Measurements from ENCODE around the gene TTLL4.

TTLL4 gene

DNA sequence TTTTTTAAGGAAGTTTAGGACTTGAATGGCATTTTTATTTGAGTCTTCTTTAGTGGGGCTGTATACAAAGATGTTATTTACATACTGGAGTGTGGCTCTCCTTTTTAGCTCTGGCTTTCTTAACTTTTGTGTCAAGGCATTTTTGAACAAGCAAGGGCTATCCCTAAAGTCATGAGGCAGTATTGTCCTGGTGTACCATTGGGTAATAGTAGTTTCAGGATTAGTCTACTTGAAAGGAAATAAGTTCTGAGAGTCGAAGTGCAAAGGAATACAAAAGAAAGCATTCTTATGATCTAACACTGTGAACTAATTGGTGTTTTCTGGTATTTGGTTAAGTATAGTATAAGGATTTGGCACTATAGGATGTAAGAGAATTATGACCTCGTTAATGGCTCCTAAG, 69.4 kb downstream of the TTLL4 start:
- DNase-seq (ENCODE audit: low read depth, low spot score): no peak
- no peak overlapping the region for H3K27ac ChIP-seq

DNA sequence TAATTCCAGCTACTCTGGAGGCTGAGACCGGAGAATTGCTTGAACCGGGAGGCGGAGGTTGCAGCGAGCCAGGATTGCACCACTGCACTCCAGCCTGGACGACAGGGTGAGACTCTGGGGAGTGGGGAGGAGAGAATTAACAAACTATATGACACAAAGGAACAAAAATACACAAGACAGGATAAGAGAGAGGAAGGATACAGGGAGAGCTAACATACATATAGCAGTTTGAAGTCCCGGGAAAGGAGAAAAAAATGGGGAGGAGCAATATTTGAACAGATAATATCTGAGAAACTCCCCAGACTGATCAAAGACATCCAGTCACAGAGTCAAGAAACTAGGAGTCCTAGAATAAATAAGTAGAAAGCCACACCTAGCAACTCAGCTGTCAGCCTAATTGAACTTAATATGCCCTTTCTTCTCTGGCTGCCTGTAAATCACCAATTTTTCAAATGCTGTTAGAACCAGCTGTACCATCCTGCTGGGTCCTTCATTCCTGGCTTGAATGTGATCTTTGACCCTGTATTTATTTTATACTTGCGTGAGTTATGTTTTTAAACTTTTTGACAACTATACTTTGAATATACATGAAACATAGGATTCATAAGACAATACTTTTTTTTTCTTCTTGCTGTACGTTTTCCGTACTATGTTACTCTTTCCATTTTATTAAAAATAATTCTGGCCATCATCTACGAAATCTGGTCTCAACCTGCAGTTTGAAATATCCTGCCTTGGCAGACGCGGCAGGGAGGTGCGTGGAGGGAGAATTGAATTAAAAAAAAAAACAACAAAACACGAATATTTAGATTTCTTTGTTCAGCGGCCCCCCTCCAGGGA, 70.4 kb downstream of the TTLL4 start:
- H3K27ac ChIP-seq: no peak overlapping the region

DNA sequence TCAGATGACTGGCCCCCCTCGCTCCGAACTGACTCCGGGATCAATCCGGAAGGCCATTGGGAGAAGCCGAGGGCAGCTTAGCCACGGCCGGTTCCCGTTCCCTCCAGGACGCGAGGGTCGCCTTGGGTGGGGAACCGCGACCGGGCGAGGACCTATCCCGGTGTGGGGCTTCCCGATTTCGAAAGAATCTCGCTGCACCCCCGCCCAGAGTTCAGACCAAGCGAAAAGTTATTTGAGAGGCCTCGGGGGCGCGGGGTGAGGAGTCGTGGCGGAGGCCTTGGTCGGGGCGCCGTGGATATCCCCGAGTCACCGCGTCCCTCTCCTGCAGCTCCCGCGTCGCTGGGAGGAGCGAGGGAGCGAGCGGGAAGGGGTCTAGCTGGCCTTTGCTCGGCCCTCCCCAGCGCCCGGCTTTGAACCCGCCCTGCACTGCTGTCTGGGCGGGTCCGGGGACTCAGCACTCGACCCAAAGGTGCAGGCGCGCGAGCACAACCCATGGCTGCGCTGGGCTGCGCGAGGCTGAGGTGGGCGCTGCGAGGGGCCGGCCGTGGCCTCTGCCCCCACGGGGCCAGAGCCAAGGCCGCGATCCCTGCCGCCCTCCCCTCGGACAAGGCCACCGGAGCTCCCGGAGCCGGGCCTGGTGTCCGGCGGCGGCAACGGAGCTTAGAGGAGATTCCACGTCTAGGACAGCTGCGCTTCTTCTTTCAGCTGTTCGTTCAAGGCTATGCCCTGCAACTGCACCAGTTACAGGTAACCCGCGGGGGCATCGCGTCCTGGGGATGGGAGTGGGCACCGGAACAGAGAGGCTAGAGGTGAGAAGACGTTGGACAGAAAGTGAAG, 71.3 kb downstream of the TTLL4 start, which contains the start of gene CYP27A1:
Gene CYP27A1 (plus strand): TSS at position 457 of the 837 bp plus-strand sequence. CDS start 36 bp downstream, at position 493.
- no peak for DNase-seq (ENCODE audit: low read depth, low spot score)
- no peak within 1 kb of the TSS for H3K27ac ChIP-seq

More for the DNA sequence above, 70.4 kb downstream of the TTLL4 start:
- peak; percentile 10 for DNase-seq (ENCODE audit: low read depth, low spot score)

DNA sequence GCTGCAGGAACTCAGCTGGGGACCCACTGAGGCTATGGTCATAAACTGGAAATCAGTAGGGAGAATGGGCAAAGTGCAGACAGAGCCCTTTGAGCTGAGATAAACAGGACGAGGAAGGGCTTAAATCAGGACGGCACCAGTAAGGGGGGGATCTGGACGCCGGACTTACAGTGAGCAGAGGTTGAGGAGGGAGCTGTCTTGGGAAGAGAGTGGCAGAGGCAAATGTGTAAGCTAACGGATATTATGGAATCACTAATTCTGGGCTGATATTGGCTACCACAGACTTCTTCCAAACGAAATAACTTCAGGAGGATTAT, 71.9 kb downstream of the TTLL4 start:
- no peak overlapping the region for H3K27ac ChIP-seq
- DNase-seq (ENCODE audit: low read depth, low spot score): no peak

GRCh38 chr2:218783688-218784087, 73.1 kb downstream of the TTLL4 start:
- H3K27ac ChIP-seq: no peak overlapping the region
- no peak for DNase-seq (ENCODE audit: low read depth, low spot score)

DNA sequence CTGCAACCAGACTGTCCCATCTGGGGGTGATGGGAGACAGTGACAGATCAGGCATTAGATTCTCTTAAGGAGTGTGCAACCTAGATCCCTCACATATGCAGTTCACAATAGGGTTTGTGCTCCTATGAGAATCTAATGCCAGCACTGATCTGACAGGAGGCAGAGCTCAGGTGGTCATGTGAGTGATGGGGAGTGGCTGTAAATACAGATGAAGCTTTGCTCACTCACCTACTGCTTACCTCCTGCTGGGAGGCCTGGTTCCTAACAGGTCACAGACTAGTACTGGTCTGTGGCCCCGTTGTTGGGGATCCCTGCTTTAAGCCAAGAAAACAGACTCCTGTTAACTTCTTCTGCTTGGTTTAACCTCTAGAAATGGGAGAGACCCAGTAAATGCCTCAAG, 74.5 kb downstream of the TTLL4 start:
- no peak overlapping the region for H3K27ac ChIP-seq
- no peak for DNase-seq (ENCODE audit: low read depth, low spot score)

DNA sequence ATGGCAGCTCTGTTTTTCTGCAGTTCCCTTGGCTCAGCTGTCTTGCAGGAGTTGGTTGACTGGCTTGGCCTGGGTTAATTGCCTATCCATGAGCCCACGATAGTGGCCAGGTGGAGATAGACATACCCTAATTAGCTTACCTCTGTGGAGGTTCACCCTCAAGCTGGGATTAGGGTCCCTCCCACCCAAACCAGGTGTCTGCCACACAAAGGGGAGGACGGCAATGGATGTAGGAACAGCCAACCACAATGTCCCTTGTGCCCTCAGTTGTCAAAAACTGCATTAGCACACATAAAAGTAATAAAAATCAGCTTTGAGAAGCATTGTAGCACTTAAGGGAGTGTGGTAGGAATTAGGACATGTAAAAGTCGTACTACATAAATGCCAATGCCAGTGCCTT, 75.5 kb downstream of the TTLL4 start:
- DNase-seq (ENCODE audit: low read depth, low spot score): no peak
- no peak overlapping the region for H3K27ac ChIP-seq

- no peak overlapping the region for H3K27ac ChIP-seq
- no peak for DNase-seq (ENCODE audit: low read depth, low spot score)
These were observed 78.1 kb downstream of the TTLL4 start for GRCh38 chr2:218788529-218789255.

DNA sequence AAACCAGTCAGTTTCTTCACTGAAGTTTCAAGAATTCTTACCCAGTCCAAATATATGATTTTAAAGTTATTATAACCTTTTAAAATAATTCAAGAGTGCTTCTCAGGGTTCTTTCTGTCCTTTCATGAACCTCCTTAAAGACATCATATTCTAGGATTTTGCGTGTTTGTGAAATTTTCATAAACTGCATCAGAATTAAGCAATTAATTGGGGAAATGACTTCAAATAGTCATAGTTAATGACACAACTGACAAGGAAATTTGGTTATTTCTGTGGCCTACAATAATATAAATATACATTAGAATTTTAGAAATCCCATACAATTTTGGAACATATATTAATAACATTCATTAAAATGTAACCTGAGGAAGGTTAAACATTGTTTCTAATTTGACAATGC, 81.8 kb downstream of the TTLL4 start:
- H3K27ac ChIP-seq: no peak overlapping the region
- no peak for DNase-seq (ENCODE audit: low read depth, low spot score)

DNA sequence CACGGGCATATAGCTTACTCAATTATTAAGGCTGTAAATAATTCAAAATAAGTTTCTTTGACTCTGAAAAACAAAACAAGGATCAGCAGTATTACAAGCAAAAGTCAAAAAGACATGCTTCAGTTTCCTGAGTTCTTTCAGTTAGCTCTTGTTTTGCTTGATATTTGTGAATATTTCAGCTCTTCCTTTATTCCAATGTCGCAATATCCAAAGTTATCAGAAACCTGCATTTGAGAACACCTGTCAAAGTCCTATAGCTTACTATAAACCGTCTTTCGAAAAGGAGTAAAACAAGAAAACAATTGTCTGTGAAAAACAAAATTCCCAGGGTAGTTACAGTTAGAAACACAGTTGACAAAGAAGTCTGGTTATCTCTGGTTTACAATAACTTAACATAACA, 86.1 kb downstream of the TTLL4 start:
- no peak for DNase-seq (ENCODE audit: low read depth, low spot score)
- H3K27ac ChIP-seq: no peak overlapping the region

DNA sequence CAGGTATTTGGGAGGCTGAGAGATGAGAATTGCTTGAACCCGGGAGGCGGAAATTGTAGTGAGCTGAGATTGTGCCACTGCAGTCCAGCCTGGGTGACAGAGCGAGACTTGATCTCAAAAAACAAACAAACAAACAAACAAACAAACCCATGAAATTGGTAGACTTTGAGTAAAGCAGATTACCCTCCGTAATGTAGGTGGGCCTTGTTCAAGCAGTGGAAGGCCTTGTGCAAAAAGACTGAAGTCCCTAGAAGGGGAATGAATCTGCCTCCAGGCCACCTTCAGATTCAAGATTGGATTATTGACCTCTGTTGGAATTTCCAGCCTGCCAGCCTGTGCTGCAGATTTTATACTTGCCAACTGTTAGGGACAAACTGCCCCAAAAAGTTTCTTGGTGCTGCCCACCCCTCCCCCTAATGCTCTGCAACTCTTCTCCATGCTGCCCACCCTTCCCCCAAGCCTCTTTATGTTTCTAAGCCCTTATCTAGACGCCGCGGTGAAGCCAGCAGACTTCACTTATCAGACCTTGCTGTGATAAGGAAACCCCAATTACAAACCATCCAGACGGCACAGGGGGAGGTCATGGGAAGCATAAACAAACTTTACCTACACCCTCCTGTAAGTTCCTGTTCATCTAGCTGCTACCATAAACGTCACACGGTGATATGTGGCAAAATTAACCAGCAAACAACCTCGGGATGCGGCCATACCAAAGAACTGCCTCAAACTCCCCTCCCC, 88.3 kb downstream of the TTLL4 start:
- no peak for DNase-seq (ENCODE audit: low read depth, low spot score)
- H3K27ac ChIP-seq: no peak overlapping the region

- DNase-seq (ENCODE audit: low read depth, low spot score): no peak
- H3K27ac ChIP-seq: no peak overlapping the region
These were observed 89.4 kb downstream of the TTLL4 start for GRCh38 chr2:218799990-218800389.

GRCh38 chr2:218802386-218802994, 91.9 kb downstream of the TTLL4 start:
- H3K27ac ChIP-seq: no peak overlapping the region
- no peak for DNase-seq (ENCODE audit: low read depth, low spot score)

GRCh38 chr2:218804817-218805216, 94.2 kb downstream of the TTLL4 start:
- no peak for DNase-seq (ENCODE audit: low read depth, low spot score)
- H3K27ac ChIP-seq: no peak overlapping the region
